Stimulated activated CD8-positive, alpha-beta memory T cell treated with anti-CD3 and anti-CD28 coated beads, Interleukin-7, amount 100 ng/mL, for 48 hours (primary cell): ENCODE results near the gene CEBPG.

ENCODE experiments used
- DNase-seq, 2 donors: peaks; one replicate each; pipeline ENCODE4 v3.0.0-alpha.2; 2020; ENCODE audit warnings: low read depth in 1 of 2; ENCODE audit errors: extremely low read depth in 1 of 2

The CEBPG gene

DNA sequence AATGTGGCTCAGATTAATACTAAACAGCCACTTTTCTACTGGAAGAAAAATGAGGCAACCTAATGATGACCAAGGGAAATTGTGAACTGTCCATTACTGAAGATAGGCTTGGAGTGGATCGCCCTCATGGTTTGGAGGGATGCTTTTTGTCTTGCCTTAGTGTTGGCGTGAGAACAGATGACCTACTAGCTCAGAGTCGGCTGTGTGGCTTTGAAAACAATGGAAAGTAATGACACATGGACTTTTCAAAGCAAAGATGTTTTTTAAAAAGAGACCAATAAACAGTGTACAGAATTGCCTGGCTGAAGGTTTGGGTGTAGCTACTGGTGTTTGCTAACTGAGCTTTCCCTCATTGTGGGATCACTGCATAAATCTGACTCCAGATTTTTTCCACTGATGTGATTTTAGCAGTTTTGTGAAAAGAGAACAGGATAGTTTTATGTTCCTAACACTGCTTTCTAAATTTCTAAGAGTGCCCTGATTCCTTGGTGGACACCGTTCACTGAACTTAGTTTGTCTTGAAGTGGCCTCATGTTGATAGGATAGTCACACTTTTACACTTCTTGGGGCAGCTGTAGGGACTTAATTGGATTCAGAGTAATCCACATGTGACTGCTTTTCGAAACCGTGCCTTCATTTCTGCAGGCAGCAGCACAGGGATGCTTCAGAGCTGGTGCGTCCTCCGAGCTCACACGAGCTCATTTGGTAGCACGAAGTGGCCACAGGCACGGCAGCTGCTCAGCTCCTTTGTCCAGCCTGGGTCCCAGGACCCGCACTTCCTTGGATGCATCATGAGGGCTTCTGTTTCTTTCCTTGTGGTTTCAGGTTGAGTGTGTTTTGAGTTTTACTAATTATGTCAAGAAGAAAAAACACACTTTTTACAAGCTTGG lies 4.3 kb downstream of the CEBPG start:
- DNase-seq, result no peak

DNA sequence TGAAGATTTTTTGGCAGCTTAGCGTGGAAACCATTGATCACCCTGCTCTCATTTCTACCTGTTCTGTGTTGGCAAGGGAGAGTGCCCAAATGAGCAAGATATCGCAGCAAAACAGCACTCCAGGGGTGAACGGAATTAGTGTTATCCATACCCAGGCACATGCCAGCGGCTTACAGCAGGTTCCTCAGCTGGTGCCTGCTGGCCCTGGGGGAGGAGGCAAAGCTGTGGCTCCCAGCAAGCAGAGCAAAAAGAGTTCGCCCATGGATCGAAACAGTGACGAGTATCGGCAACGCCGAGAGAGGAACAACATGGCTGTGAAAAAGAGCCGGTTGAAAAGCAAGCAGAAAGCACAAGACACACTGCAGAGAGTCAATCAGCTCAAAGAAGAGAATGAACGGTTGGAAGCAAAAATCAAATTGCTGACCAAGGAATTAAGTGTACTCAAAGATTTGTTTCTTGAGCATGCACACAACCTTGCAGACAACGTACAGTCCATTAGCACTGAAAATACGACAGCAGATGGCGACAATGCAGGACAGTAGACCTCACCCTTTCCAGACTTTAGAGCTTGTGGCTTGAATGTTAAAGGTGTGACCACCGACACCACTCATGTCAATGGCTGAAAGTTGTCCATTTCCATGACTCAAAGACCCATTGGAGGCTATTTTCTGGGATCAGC lies 5.8 kb downstream of the CEBPG start:
- DNase-seq, result no peak

DNA sequence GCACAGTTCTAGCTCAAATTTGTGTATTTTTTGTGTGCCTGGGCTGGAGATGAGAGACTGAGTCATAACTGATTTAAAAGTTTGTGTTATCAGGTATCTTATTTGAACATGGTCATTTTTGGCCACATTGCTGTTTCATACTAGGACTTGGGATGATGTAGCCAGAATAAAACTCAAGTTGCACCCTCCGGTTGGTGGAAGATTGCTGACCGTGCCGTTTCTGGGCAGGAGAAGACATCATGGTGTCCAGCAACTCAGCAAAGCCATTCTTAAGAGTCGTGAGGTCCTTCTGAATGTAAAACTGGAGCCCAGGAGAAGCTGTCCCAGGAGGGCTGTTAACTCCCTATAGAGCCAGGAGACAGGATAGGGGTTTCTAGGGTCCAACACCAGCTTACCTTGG lies 7.6 kb downstream of the CEBPG start:
- DNase-seq, result no peak

DNA sequence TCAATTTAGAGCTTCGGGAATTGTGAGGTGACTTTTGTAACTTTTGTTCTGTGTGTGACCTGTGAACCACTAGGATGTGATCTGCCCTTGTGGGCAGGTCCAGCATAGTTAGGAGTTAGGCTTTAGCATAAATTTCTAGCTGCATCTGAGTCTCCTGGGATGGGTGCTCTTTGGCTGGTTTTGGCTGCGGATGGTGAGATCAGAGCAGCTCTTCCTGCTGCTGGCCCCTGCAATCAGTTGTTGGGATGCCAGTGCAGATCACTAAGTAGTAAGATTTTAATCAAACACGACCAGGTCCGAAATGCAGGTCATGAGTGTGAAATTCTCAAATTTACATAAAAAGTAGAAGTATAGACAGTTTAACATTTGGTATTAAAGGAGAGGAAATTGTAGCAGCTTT lies 8.5 kb downstream of the CEBPG start:
- DNase-seq, result no peak

- DNase-seq, result no peak
Observed at GRCh38 chr19:33382982-33383381, 9.5 kb downstream of the CEBPG start.

GRCh38 chr19:33383720-33384292 lies 10.3 kb downstream of the CEBPG start:
- DNase-seq, result no peak

DNA sequence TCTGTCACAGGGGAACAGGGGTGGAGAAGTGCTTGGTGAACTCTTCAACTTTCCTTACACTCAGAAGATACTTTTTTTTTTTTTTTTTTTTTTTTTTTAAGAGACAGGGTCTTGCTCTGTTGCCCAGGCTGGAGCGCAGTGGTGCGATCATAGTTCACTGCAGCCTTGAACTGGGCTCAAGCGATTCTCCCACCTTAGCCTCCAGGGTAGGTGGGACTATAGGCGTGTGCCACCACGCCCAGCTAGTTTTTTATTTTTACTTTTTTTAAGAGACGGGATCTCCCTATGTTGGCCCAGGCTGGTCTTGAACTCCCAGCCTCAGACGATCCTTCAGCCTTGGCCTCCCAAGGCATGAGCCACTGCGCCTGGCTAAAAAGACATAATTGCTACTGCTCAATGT lies 11.5 kb downstream of the CEBPG start:
- no peak for DNase-seq

- no peak for DNase-seq
Observed at GRCh38 chr19:33385956-33386355, 12.4 kb downstream of the CEBPG start.

GRCh38 chr19:33386361-33386858 lies 12.9 kb downstream of the CEBPG start:
- DNase-seq, result no peak

DNA sequence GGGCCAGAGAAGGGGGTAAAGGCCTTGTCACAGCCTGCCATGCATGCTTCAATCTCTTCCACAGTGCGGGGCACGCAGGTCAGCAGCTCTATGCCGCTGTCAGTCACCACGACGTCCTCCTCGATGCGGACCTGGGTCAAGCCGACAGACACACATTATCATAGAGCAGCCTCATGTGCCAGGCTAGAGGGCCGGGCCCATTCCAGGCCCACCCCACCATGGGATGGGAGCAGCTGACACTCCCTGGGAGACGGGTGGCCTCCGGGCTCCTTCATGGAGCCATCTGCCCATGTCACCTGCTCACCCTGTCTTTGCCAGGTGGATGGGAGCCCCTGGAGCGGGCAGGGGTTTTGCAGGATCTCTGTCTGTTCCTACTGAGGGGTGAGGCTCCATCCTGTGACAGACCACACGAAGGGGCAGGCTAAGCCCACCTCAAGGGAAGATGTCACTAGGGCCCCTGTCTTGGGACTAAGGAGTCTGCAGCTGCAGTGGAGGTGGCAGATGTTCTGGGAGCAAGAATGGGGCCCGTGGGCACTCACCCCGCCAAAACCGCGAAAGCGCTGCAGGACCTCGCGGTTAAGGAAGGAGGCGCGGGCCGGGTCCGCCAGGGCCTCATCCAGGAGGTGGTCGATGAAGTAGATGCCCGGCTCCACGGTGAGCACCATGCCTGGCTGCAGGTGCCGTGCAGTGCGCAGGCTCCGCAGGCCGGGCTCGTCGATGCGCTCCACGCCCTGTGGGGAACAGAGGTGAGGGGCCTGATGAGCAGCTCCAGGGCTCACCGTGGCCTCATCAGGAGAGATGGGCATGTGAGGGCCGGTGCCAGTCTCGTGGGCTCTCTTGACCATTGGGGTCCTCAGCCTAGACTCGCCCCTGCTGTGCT lies 14.1 kb downstream of the CEBPG start:
- no peak for DNase-seq

DNA sequence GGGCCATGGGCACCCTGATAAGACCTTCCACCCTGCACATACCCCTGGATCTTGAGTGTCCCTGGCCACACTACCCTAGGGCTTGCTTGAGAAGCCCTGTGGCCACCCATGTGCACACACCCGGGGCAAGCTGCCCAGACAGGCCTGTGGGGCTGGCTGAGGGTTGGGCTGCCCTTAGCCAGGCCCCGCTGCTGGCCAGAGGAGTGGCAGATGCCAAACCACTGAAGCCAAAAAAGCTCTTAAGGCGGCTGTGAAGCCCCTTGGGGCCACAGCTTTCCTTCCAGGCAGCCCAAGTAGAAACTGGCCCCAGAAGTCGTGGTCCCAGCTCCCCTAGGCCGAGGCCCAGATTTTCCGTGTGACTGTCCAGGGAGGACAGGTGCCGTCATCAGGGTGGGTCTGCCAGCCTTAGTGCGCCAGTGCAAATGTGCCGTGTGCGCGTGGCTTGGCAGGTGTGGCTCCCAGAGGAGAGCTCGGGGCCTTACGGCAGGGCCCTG lies 14.8 kb downstream of the CEBPG start:
- no peak for DNase-seq

GRCh38 chr19:33388725-33389420 lies 15.4 kb downstream of the CEBPG start:
- no peak for DNase-seq

DNA sequence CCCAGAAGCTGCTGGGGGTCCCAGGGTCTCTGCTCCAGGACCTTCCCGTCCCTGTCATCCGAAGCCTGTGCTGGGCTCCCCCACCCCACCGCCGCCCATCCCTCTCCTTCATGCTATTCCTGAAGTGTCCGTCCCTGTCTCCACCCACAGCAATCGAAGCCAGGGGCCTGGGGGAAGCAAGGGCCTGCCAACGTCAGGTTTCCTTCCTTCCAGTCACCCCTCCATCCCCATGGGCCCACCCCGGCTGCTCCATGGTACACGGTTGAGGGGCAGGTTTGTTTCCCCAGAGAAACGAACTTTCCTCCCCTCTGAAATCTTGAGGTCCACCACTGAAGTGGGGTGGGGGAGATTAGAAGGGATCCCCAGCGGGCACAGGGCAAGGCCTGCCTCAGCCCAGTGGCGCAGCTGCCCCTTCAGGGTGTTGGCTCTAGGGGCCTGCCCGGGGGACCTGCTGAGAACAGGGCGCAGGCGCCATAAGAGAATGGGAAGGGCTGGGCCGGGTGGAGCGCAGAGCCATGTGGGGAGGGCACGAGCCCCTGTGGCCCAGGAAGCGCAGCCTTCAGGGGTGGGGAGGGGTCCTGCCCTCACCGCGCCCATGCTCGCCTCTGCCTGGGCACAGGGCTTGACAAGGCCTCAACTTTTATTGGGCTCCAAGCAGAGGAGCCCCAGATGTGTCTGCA lies 16.1 kb downstream of the CEBPG start:
- no peak for DNase-seq

GRCh38 chr19:33390101-33390907 lies 16.8 kb downstream of the CEBPG start:
- DNase-seq, result no peak

DNA sequence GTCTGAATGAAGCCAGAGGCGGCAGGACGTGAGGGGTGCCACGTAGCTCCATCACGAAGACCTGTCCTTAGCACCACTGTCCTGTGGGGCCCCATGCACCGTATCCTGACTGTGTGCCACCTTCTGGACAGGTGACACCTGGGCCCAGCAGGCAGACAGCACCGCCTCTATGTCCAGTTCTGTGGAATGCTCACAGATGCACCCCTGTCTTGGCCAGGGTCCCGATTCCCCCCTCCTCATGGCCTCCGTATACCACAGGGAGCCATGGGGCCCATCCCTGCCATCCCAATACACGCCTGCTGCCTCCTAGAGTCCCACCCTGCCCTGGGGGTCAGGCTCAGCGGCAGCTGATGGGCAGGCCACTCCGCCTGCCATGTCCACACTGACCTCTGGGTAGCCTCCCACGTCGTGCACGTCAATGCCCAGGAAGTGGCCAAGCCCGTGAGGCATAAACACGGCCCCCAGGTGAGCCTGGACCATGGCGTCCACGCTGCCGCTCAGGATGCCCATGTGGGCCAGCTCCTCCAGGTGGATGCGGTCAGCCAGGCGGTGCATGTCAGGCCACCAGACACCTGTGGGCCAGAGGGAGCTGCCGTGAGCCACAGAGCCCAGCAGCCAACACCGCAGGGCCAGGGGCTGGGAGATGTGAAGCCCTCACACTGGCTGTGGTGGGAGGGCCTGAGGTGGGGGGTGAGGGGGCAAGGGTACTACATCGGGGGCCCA lies 17.6 kb downstream of the CEBPG start:
- no peak for DNase-seq

DNA sequence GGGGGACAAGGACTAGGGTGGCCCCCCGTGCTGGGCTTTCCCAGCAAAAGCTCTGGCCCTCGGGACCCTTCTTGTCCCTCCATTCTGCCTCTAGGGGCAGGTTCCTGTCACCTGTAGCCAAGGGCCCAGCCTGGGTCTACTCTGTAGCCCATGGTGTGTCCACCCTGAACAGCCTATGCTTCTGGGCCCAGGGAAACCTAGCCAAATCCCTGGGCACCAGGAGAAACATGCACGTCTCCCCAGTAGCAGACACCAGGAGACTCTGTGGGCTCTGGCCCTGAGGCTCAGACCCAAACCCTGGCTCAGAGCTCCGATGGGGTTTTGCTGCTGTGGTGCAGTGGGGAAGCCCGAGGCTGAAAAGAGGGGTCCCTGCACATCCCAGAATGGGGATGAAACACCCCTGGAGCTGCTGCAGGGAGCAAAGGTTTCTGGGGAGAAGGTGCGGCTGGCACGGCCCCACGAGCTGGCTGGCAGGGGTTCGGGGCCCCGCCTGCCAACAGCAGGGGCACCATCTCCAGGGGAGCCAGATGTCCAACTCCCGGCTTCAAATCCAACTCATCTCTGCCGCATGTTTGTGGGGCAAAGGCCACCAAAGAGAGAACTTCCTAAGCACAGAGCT lies 18.2 kb downstream of the CEBPG start:
- DNase-seq, result no peak
